ENCODE data around the gene C1QTNF5. TPM values are rescaled to one million over a fixed set of nuclear protein-coding genes. Genes with fewer than 3 reads are reported as not detected.

C1QTNF5 gene
- total RNA-seq, 1 experiment from 2014 or later = 3.0 TPM

DNA sequence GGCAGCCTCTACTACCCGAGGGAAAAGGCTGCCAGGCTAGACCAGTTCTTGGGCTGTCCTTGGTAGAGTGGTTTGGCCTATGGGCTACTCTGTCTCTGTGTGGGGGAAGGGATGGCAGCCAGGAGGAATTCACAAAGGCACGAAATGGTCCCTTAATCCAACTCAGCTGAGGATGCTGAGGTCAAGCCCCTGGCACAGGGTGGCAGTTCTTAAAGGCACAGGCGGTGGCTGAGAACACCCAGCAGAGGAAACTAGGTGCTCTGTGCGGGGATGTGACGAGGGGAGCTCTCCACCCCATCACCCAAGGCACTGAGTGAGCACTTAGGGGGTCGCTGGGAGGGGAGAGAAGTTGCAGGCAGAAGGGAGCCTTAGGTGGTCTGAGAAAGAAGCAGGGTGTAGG is 5.9 kb upstream of the C1QTNF5 start, which contains the start of gene MFRP (continued):
- TF ChIP-seq STAT6 (CRISPR knock-in tag; conservative IDR thresholded peaks at IDR 0.05; ENCODE audit: low read depth) = no peak
- TF ChIP-seq ELF4 (CRISPR knock-in tag; IDR thresholded peaks at IDR 0.05; ENCODE audit: low read depth) = no peak
- no peak for TF ChIP-seq ZNF416 (CRISPR knock-in tag; IDR thresholded peaks at IDR 0.05)
- TF ChIP-seq TCF7 (CRISPR knock-in tag; IDR thresholded peaks at IDR 0.05; ENCODE audit: low read depth) = no peak
- no peak for TF ChIP-seq ZNF423 (CRISPR knock-in tag; IDR thresholded peaks at IDR 0.05)
- TF ChIP-seq, protein P1, sequence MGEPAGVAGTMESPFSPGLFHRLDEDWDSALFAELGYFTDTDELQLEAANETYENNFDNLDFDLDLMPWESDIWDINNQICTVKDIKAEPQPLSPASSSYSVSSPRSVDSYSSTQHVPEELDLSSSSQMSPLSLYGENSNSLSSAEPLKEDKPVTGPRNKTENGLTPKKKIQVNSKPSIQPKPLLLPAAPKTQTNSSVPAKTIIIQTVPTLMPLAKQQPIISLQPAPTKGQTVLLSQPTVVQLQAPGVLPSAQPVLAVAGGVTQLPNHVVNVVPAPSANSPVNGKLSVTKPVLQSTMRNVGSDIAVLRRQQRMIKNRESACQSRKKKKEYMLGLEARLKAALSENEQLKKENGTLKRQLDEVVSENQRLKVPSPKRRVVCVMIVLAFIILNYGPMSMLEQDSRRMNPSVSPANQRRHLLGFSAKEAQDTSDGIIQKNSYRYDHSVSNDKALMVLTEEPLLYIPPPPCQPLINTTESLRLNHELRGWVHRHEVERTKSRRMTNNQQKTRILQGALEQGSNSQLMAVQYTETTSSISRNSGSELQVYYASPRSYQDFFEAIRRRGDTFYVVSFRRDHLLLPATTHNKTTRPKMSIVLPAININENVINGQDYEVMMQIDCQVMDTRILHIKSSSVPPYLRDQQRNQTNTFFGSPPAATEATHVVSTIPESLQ (CRISPR knock-in tag; IDR thresholded peaks at IDR 0.05) = no peak

GRCh38 chr11:119345685-119346084 is 5.0 kb upstream of the C1QTNF5 start:
- H3K36me3 Mint-ChIP-seq = no peaks in the 10 kb centered on the region
- no peaks in the 10 kb centered on the region for H3K9me3 Mint-ChIP-seq
- ATAC-seq (no peak), DNase-seq (ENCODE audit: low spot score) (no peak)
- no peak overlapping the region for H3K27ac Mint-ChIP-seq
- TF ChIP-seq, protein P2, sequence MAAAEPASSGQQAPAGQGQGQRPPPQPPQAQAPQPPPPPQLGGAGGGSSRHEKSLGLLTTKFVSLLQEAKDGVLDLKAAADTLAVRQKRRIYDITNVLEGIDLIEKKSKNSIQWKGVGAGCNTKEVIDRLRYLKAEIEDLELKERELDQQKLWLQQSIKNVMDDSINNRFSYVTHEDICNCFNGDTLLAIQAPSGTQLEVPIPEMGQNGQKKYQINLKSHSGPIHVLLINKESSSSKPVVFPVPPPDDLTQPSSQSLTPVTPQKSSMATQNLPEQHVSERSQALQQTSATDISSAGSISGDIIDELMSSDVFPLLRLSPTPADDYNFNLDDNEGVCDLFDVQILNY (CRISPR knock-in tag; IDR thresholded peaks at IDR 0.05) = no peak
- TF ChIP-seq TP53 (CRISPR knock-in tag; IDR thresholded peaks at IDR 0.05) = no peak
- no peak for TF ChIP-seq KAT7 (CRISPR knock-in tag; IDR thresholded peaks at IDR 0.05; ENCODE audit: borderline replicate concordance)
- TF ChIP-seq NFE2L1 (CRISPR knock-in tag; IDR thresholded peaks at IDR 0.05) = no peak
- no peak for TF ChIP-seq FOXJ3 (CRISPR knock-in tag; IDR thresholded peaks at IDR 0.05; ENCODE audit: borderline replicate concordance)
- TF ChIP-seq NR3C1 (CRISPR knock-in tag; conservative IDR thresholded peaks at IDR 0.05; ENCODE audit: low read depth) = no peak
- no peak for TF ChIP-seq MYBL2 (CRISPR knock-in tag; IDR thresholded peaks at IDR 0.05)
- no peak for TF ChIP-seq CREB1 (CRISPR knock-in tag; IDR thresholded peaks at IDR 0.05)
- H3K4me1 Mint-ChIP-seq = peaks cover 12% of the 10 kb centered on the region
- CTCF ChIA-PET = interaction anchor here (0.6 to 10.4 kb wide), 6 partner anchors 11 to 132 kb away, joined by 3 to 262 read pairs (median 3); partner anchors contain the start of gene USP2
- peaks cover 70% of the 10 kb centered on the region for H3K27me3 Mint-ChIP-seq (ENCODE audit: low read depth)
- POLR2A ChIA-PET = no interaction called here
- H3K4me3 Mint-ChIP-seq = no peak overlapping the region

DNA sequence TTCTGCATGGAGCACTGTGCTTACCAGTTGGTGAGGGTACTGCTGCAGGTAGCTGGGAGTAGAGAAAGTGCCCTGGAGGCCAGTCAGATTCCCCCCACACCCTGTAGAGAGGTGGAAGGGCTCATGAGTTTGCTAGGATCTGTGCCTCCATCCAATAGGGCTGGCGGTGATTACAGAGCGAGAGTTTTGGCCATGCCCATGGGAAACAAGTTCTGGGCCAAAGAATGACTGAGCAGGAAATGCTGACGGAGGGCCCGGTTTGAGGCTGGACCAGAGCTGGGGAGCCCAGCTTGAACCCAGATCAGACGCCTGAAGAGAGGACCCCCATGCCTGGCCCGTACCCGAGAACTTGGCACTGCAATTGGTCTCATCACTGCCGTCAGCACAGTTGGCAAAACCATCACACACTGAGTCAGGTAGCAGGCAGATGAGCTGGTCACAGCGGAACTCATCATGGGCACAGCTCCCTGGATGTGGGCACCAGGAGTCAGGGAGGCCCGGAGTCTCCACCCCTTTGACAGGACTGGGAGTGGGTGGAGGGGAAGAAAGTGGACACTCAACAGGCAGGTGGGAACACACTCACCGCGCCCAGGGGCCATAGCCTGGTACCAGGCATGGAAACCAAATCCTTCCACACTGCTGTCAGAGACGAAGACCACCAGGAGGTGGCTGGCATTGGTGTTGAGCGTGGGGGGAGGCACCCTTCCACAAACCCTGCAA is 3.8 kb upstream of the C1QTNF5 start:
- DNase-seq (ENCODE audit: low spot score) = no peak
- H3K27ac Mint-ChIP-seq = no peak overlapping the region
- CTCF ChIA-PET = interaction anchor here (0.6 to 10.4 kb wide), 9 partner anchors 12 to 200 kb away, joined by 3 to 262 read pairs (median 3); partner anchors contain the start of gene USP2

More for the DNA sequence above, 3.8 kb upstream of the C1QTNF5 start:
- H3K27me3 Mint-ChIP-seq (ENCODE audit: low read depth) = peaks cover 67% of the 10 kb centered on the region
- POLR2A ChIA-PET = no interaction called here
- no peaks in the 10 kb centered on the region for H3K36me3 Mint-ChIP-seq
- H3K9me3 Mint-ChIP-seq = no peaks in the 10 kb centered on the region
- no peak for ATAC-seq
- no peak overlapping the region for H3K4me3 Mint-ChIP-seq
- H3K4me1 Mint-ChIP-seq = peaks cover 12% of the 10 kb centered on the region
- no peak for TF ChIP-seq ATF1 (CRISPR knock-in tag; IDR thresholded peaks at IDR 0.05)
- no peak for TF ChIP-seq TEAD1 (CRISPR knock-in tag; IDR thresholded peaks at IDR 0.05)
- no peak for TF ChIP-seq EMX1 (CRISPR knock-in tag; IDR thresholded peaks at IDR 0.05)
- TF ChIP-seq NFYB (CRISPR knock-in tag; conservative IDR thresholded peaks at IDR 0.05; ENCODE audit: low read depth) = no peak
- no peak for TF ChIP-seq USF2 (CRISPR knock-in tag; IDR thresholded peaks at IDR 0.05)
- TF ChIP-seq, protein P3, sequence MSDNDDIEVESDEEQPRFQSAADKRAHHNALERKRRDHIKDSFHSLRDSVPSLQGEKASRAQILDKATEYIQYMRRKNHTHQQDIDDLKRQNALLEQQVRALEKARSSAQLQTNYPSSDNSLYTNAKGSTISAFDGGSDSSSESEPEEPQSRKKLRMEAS (CRISPR knock-in tag; IDR thresholded peaks at IDR 0.05) = no peak
- TF ChIP-seq FOXK1 (CRISPR knock-in tag; IDR thresholded peaks at IDR 0.05) = no peak

Measured in WTC11 (cell line).